Retinal pigment epithelial cell (primary cell): Measurements from ENCODE around the gene SEMA5A.

Experiments used
- DNase-seq: peaks from one replicate; pipeline ENCODE4 v3.0.0-alpha.2; 2010; ENCODE audit warnings: low read depth
- H3K4me3 ChIP-seq: 2 replicates; pipeline ENCODE4 v1.5.1; 2011; ENCODE audit warnings: mild to moderate bottlenecking, low read length, control low read depth, moderate library complexity
- CTCF ChIP-seq: conservative IDR thresholded peaks from 2 replicates; pipeline ENCODE4 v1.5.1; 2011; ENCODE audit warnings: low read depth, low read length, control low read depth, inconsistent platforms

SEMA5A gene

DNA sequence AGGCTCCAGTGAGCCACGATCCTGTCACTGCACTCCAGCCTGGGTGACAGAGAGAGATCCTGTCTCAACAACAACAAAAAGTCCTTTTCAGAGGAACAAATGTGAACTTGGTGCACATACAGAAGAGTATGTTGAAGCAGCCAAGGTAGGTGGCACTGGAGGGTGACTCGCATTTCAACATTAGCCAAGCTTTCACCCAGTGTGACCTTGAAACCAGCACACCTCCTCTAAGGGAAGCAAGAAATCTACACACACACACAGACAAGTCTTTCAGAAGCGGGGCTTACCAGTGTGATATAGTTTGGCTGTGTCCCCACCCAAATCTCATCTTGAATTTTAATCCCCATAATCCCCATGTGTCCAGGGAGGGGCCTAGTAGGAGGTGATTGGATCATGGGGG is 225.2 kb downstream of the SEMA5A start:
- no peak for TF ChIP-seq CTCF
- no peak for DNase-seq

GRCh38 chr5:9318031-9318430 is 227.8 kb downstream of the SEMA5A start:
- TF ChIP-seq CTCF: no peak
- no peak overlapping the region for H3K4me3 ChIP-seq
- no peak for DNase-seq

More for the DNA sequence above, 225.2 kb downstream of the SEMA5A start:
- H3K4me3 ChIP-seq: no peak overlapping the region

DNA sequence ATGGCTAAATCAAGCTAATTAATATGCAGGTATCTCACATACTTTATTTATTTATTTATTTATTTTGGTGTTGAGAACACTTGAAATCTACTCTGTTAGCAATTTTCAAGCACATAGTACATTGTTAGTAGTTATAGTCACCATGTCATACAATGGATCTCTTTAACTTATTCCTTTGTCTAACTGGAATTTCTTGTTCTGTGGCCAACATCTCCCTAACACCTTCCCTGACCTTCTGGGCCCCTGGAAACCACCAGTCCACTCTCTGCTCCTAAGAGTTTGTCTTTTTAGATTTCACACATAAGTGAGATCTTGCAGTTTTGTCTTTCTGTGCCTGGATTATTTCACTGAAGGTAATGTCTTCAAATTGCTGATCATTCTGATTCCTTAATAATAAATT is 229.1 kb downstream of the SEMA5A start:
- no peak overlapping the region for H3K4me3 ChIP-seq
- TF ChIP-seq CTCF: no peak
- DNase-seq: no peak

DNA sequence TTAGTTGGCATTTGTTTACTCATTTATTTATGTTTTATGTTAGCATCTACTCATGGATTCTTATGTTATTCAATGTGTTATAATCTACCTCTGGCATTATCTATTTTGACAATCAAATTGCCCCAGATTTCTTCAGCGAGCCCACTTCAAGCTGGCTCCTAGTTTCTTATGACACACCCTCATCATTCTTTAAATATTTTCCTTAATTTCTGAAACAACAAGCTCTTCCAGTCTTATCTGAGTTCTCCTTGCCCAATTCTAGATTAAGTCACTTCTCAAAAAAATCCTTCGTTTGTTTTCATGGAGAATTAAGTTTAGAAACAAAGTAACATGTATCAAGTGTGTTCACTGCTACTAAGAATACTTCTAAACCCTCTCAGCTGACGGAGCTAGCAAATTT is 229.8 kb downstream of the SEMA5A start:
- DNase-seq: no peak
- H3K4me3 ChIP-seq: no peak overlapping the region
- TF ChIP-seq CTCF: no peak

- no peak for TF ChIP-seq CTCF
- DNase-seq: no peak
- H3K4me3 ChIP-seq: no peak overlapping the region
Measured at GRCh38 chr5:9314558-9314957, 231.3 kb downstream of the SEMA5A start.

DNA sequence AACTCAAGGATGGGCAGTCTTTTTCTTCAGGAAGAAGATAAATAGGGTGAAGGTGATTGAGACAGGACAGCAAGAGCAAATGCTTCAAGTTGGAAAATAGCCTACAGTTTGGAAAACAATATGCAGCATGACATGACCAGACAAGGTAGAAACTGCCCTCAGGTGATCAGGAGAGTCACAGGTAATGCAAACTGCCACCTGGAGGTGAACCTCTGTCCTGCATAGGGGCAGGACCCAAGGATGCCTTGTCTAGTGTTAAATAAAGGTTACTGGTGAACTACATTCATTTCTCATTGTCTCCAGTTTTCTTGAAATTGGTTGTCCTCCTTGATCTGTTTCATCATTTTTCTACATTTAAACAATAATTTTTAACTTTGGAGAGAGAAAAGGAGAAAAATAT is 232.1 kb downstream of the SEMA5A start:
- no peak for TF ChIP-seq CTCF
- H3K4me3 ChIP-seq: no peak overlapping the region
- no peak for DNase-seq

- no peak overlapping the region for H3K4me3 ChIP-seq
- TF ChIP-seq CTCF: no peak
- DNase-seq: no peak
Measured at GRCh38 chr5:9307150-9307549, 238.7 kb downstream of the SEMA5A start.
